ENCODE measurements around the gene TBX19.

Gene TBX19

GRCh38 chr1:168280296-168280927 lies at the start of gene TBX19:
TSS of gene TBX19 (plus strand) at chr1:168280877. CDS start at chr1:168281091, 214 bp downstream.
- no peak for DNase-seq (ENCODE audit: low spot score)

DNA sequence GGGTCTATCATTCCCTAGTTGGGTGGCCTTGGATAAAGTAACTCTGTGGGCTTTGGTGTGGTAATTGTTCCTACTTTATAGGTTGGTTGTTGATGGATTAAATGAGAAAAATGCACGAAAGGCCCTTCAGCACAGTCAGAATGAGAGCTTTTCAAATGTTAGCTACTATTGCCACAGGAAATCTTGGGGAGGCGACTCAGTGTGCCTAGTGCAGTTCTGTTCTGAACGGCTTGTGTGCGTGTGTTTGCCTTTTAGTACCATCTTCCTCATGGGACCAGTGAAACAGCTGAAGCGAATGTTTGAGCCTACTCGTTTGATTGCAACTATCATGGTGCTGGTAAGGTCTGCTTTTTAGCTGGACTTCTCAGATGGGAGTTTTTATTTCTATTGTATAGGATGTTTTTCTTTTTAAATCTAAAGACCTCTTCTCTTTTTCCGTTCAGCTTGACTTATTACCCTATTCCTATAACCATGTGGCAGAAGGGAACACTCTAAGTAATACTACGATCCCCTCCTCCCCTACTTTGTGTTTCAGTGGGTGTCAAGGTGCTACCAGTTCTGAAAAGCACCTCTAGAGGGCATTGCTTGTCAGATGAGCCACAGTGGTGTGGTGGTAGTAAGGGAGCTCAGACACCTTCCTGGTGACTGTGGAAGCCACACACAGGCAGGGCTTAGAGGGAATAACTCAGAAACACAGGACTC lies 45.7 kb upstream of the TBX19 start:
- DNase-seq (ENCODE audit: low spot score), result peak; percentile 70

GRCh38 chr1:168235548-168235885 lies 45.2 kb upstream of the TBX19 start:
- peak; percentile 62 for DNase-seq (ENCODE audit: low spot score)

DNA sequence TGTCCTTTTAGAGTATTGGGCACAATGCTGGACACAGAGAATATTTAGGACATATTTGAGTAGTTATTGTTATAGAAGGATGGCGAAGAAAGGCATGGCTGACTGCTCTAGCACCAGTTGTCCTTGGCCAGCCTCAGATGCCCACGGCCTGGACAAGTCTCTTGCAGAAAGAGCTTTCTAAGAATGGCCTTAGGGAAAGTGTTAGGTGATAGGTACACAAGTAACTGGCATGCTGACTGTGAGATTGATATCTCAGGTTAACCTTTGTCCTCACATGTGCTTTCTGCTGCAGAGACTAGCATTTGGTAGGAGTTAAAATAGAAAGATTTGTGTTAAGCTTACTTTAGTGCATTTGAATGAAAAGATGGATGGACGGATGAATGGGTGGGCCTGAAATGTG lies 44.7 kb upstream of the TBX19 start:
- no peak for DNase-seq (ENCODE audit: low spot score)

GRCh38 chr1:168236836-168237611 lies 43.7 kb upstream of the TBX19 start:
- no peak for DNase-seq (ENCODE audit: low spot score)

DNA sequence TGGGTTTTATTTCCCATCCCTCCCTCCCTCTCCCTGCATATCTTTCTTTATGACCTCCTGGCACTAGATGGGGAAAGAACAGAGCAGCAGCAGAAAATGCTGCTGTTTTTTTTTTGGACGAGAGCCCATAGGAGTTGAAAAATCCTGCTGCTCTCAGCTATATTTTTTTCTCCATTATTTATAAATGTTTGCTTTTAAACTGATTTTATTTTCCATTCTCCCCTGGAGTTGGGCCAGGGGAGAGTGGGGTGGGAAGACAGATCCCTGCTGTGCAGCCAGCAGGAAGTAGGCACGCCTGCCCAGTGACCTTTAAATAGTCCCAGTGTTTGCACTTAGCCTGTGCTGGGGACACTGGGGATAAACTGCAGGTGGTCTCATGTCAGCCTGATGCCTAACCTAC lies 37.5 kb upstream of the TBX19 start:
- no peak for DNase-seq (ENCODE audit: low spot score)

DNA sequence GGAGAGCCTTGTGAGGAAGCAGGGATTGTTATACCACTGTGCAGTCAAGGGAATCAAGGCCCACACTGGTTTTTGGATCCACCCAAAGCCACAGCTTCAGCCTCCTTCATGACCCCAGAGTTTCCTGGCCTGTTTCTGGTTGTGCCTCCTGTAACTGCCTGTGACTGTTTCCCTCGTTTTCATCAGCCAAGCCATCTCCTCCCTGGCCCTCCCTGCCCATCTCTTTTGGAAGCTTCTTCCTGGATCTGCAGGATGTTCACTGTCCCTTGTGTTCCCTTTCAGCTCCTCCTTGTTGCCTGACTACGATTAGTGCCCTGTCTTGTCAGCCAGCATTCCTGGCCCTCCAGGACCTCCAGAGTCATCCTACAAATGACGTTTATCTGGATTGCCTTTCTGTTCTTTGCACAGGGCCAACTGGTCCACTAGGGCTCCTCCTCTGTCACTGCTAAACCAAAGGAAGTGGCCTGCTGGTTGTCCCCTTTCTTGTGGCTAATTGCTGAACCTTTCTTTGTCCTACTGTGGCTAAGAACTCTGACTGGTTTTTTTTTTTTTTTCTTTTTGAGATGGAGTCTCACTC lies 37.0 kb upstream of the TBX19 start:
- DNase-seq (ENCODE audit: low spot score), result peak; percentile 21

GRCh38 chr1:168245042-168245441 lies 35.6 kb upstream of the TBX19 start:
- DNase-seq (ENCODE audit: low spot score), result no peak

DNA sequence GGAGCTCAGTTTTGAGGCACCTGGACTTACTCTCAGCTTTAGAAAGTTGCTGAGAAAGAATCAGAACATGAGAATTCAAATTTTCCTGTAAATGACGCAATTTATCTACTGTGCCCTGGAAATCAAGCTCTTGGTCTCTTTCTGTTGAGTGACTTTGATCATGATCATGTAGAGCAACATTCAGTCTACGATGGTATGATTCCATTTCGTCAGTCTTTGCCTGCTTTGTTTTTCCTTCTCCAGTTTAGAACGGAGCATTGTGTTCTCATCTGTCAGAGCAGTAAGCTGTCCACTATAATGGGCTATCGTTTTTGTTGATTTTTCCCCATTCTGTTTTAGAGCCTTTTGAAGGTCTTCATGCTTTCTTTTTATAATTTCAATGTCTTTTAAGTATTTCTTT lies 34.2 kb upstream of the TBX19 start:
- DNase-seq (ENCODE audit: low spot score), result no peak

GRCh38 chr1:168252204-168252733 lies 28.4 kb upstream of the TBX19 start:
- DNase-seq (ENCODE audit: low spot score), result no peak

DNA sequence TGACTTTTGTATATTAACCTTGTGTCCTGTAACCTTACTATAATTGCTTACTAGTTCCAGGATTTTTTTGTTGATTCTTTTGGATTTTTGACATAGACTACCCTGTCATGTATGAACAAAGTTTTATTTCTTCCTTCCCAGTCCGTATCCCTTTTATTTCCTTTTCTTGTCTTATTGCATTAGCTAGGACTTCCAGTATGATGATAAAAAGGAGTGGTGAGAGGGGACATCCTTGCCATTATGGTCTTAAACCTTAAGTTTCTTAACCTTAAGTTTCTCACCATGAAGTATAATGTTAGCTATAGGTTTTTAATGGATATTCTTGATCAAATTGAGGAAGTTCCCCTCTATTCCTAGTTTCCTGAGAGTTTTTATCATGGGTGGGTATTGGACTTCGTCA lies 24.5 kb upstream of the TBX19 start:
- no peak for DNase-seq (ENCODE audit: low spot score)

DNA sequence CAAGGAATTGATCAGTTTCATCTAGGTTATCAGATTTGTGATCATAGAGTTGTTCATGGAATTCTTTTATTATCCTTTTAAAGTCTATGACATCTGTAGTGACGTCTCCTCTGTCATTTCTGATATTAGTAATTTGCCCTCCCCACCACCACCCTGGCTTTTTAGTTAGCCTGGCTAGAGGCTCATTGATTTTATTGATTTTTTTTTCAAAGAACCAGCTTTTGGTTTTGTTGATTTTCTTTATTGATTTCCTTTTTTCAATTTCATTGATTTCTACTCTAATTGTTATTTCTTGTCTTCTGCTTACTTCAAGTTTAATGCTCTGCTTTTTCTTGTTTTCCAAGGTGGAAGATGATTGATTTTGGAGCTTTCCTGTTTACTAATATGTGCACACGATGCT lies 23.3 kb upstream of the TBX19 start:
- no peak for DNase-seq (ENCODE audit: low spot score)

DNA sequence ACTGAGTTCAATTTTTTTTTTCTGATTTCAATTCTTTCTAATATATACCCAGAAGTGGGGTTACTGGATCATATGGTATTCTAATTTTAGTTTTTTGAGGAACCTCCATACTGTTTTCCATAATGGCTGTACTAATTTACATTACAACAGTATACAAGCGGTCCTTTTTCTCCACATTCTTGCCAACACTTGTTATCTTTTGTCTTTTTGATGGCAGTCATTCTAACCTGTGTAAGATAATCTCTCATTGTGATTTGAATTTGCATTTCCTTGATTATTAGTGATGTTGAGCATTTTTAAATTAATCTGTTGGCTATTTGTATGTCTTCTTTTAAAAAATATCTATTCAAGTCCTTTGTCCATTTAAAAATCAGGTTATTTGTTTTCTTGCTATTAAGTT lies 21.1 kb upstream of the TBX19 start:
- no peak for DNase-seq (ENCODE audit: low spot score)

- DNase-seq (ENCODE audit: low spot score), result no peak
Measured at GRCh38 chr1:168260393-168260792, 20.3 kb upstream of the TBX19 start.

GRCh38 chr1:168261390-168261789 lies 19.3 kb upstream of the TBX19 start:
- DNase-seq (ENCODE audit: low spot score), result peak; percentile 74

GRCh38 chr1:168263130-168263529 lies 17.5 kb upstream of the TBX19 start:
- DNase-seq (ENCODE audit: low spot score), result no peak

DNA sequence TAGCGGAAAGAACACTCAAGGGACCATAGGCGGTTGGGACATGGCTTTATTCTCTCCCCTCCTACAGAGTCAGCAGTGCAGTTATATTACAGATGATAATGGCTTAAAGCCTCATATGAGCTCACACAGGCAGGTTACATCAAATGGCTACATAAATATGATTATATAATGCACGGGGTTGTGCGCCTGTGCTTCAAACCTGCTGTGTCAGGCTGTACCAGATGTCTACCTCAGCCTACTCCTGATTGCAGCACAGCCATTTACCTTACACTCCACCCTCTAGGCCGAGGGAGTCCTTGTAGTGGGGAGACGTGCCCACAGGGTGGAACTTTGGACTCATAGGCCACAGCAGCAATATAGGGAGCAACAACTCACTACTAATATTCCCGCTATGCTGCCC lies 16.4 kb upstream of the TBX19 start:
- DNase-seq (ENCODE audit: low spot score), result no peak

GRCh38 chr1:168265596-168265995 lies 15.1 kb upstream of the TBX19 start:
- DNase-seq (ENCODE audit: low spot score), result no peak

DNA sequence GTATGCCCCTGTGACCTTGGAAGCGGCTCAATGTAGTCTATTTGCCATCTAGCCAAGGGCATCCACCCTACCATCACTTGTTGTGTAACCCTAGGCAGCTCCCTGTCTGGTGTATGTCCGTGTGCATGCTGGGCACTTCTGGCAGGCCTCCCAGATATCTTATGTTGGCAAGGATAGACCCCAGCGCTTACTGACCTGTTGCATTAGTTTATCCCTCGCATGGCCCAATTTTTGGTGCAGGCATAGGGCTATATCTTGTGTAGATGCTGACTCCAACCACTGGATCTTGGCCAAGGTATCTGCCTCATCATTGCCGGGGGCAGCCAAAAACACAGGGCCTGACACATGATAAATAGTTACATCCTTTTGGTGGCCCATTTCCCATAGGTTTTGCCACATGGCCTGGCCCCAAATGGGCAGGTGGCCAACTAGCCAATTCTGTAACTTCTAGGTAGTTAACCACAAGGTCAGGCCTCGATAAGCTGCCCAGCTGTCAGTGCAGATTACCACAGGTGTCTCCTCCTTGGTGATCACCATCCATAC lies 14.0 kb upstream of the TBX19 start:
- DNase-seq (ENCODE audit: low spot score), result no peak

GRCh38 chr1:168271636-168272035 lies 9.0 kb upstream of the TBX19 start:
- no peak for DNase-seq (ENCODE audit: low spot score)

GRCh38 chr1:168273575-168273974 lies 7.1 kb upstream of the TBX19 start:
- DNase-seq (ENCODE audit: low spot score), result no peak

- no peak for DNase-seq (ENCODE audit: low spot score)
Measured at GRCh38 chr1:168279253-168279652, 1.4 kb upstream of the TBX19 start.
